Bronchial epithelial cell (primary cell): ENCODE results near the gene USP5. TPM values are rescaled to one million over a fixed set of nuclear protein-coding genes. Genes with fewer than 3 reads are reported as not detected.

ENCODE experiments used
- DNase-seq: peaks from one replicate; pipeline ENCODE4 v3.0.0-alpha.2; 2010; ENCODE audit warnings: low read depth
- FAIRE-seq: peaks from 2 replicates; lab custom pipeline; 2011; peaks lifted over from hg19 to GRCh38; lab: Jason Lieb, UNC
- H3K27me3 ChIP-seq: 2 replicates; pipeline ENCODE4 v1.5.1; 2011; ENCODE audit warnings: low read length; ENCODE audit not compliant: control insufficient read depth, insufficient read depth
- H3K36me3 ChIP-seq: 2 replicates; pipeline ENCODE4 v1.5.1; 2011; ENCODE audit warnings: low read length; ENCODE audit not compliant: control insufficient read depth, insufficient read depth
- H3K4me3 ChIP-seq: 2 replicates; pipeline ENCODE4 v1.5.1; 2011; ENCODE audit warnings: mild to moderate bottlenecking, low read depth, low read length, control low read depth
- total RNA-seq: library from RNA; depleted of rRNA; stranded (reverse); fragments of >200 nt; gene quantifications from 2 replicates; pipeline ENCODE4 v1.2.1, GENCODE V29; 2014
- TF ChIP-seq, protein P1 (sequence below): IDR thresholded peaks from 2 replicates; pipeline ENCODE4 v1.5.1; 2011; ENCODE audit warnings: mild to moderate bottlenecking, moderate library complexity, low read length, control low read depth, inconsistent platforms; ENCODE audit not compliant: insufficient read depth, severe bottlenecking

Gene USP5
- total RNA-seq, 1 donor from 2014 or later = 45.0 TPM

DNA sequence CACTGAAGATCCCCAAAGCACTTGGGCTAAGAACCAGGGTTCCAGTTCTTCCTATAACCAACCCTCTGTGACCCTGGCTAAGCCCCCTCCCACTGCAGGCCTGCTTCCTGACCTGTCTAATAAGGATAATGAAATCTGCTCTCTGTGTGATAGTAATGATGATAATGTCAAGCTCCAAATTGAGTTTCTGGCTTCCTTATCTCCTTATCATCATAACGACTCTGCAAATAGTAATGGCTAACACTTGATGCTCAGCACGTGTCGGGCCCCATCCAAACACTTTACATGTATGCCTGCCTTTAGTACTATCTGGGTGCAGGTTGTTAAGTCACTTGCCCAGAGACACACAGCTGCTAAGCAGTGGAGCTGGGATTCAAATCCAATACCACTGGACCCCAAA lies 35.4 kb upstream of the USP5 start:
- Histone ChIP-seq H3K4me3 (no peak overlapping the region), H3K36me3 (no peaks in the 10 kb centered on the region)

DNA sequence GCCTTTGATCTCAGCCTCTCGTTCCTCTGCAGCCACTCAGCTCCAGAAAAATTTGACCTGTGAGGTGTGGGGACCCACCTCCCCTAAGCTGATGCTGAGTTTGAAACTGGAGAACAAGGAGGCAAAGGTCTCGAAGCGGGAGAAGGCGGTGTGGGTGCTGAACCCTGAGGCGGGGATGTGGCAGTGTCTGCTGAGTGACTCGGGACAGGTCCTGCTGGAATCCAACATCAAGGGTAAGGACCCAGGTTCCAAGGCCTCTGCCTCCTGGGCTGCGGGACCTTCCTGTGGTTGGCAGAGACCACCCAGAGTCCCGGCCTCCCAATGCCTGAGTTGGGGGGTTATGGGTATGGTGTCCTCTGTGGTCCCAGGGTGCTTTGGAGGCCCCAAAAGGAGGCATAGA lies 34.9 kb upstream of the USP5 start:
- FAIRE-seq = no peak

More for the DNA sequence above, 35.4 kb upstream of the USP5 start:
- TF ChIP-seq, protein P1, sequence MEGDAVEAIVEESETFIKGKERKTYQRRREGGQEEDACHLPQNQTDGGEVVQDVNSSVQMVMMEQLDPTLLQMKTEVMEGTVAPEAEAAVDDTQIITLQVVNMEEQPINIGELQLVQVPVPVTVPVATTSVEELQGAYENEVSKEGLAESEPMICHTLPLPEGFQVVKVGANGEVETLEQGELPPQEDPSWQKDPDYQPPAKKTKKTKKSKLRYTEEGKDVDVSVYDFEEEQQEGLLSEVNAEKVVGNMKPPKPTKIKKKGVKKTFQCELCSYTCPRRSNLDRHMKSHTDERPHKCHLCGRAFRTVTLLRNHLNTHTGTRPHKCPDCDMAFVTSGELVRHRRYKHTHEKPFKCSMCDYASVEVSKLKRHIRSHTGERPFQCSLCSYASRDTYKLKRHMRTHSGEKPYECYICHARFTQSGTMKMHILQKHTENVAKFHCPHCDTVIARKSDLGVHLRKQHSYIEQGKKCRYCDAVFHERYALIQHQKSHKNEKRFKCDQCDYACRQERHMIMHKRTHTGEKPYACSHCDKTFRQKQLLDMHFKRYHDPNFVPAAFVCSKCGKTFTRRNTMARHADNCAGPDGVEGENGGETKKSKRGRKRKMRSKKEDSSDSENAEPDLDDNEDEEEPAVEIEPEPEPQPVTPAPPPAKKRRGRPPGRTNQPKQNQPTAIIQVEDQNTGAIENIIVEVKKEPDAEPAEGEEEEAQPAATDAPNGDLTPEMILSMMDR = no peak
- FAIRE-seq = peak; percentile 36
- H3K27me3 ChIP-seq = peaks cover 6% of the 10 kb centered on the region
- no peak for DNase-seq

DNA sequence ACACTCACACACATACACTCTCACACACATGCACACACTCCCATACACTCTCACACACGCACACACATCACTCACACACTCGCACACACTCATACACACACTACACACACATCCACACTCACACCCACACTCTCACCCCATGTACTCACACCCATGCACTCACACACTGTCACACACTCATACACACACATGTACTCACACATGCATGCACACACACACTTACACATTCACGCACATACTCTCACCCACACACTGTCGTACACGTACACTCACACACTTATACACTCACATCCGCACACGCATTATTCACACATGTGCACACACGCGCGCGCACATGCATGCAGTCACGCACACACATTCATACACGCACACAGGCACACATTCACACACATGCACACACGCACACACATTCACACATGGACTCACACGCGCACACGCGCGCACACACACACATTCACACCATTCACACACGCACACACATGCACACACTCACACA lies 34.2 kb upstream of the USP5 start:
- FAIRE-seq = peak; percentile 96

More for the DNA sequence above, 34.9 kb upstream of the USP5 start:
- DNase-seq = no peak
- TF ChIP-seq, protein P1 = no peak
- Histone ChIP-seq H3K36me3 (no peaks in the 10 kb centered on the region), H3K27me3 (peaks cover 11% of the 10 kb centered on the region), H3K4me3 (no peak overlapping the region)

DNA sequence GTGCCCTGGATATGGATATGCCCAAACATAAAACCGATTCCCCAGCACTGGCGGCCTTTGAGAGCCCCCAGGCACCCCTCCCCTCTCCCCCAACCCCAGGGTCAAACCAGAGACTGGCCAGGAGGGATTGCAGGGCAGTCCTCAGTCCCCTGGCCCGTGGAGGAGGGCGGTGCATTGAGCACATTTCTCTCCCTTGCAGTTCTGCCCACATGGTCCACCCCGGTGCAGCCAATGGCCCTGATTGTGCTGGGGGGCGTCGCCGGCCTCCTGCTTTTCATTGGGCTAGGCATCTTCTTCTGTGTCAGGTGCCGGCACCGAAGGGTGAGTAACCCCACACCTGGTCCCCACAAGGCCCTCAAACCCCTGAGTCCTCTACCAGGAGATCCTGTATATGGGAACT lies 33.7 kb upstream of the USP5 start:
- H3K4me3 ChIP-seq = no peak overlapping the region
- H3K27me3 ChIP-seq = peaks cover 21% of the 10 kb centered on the region
- TF ChIP-seq, protein P1 = no peak

More for the DNA sequence above, 34.2 kb upstream of the USP5 start:
- DNase-seq = no peak
- Histone ChIP-seq H3K27me3 (peaks cover 16% of the 10 kb centered on the region), H3K4me3 (no peak overlapping the region), H3K36me3 (no peaks in the 10 kb centered on the region)
- TF ChIP-seq, protein P1 = no peak

DNA sequence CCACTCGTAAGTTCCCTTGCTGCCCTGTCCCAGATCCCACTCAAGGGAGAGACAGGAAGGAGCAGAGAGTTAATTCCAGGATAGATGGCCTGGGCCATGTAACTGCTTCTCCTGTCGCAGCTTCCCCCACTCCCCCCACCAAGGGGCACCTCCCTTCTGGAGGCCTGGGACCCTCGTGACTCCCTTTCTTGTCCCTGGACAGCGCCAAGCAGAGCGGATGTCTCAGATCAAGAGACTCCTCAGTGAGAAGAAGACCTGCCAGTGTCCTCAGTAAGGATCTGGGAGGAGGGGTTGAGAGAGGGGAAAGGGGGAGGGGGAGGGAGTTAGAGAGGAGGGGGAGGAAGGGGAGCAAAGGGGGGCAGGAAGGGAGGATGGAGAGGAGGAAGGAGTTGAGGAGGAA lies 33.3 kb upstream of the USP5 start:
- Histone ChIP-seq H3K4me3 (no peak overlapping the region), H3K27me3 (peaks cover 21% of the 10 kb centered on the region), H3K36me3 (no peaks in the 10 kb centered on the region)
- DNase-seq (no peak), FAIRE-seq (no peak)
- TF ChIP-seq, protein P1 = no peak

More for the DNA sequence above, 33.7 kb upstream of the USP5 start:
- no peaks in the 10 kb centered on the region for H3K36me3 ChIP-seq
- DNase-seq = no peak
- FAIRE-seq = no peak
